Skeletal muscle satellite cell (primary cell): ENCODE data around the gene ZBTB20.
"Not testable (repeated sequence)": the region's sequence is repeated elsewhere in the genome, so short reads cannot be mapped to it uniquely, and the experiment has no call there.

Experiments
- H3K27me3 ChIP-seq: 2 replicates; pipeline ENCODE4 v1.7.0; 2013; ENCODE audit warnings: low read length; ENCODE audit not compliant: control insufficient read depth, insufficient read depth
- H3K36me3 ChIP-seq: 2 replicates; pipeline ENCODE4 v1.7.0; 2013; ENCODE audit warnings: mild to moderate bottlenecking, control low read depth, low read length; ENCODE audit not compliant: insufficient read depth
- H3K4me1 ChIP-seq: 2 replicates; pipeline ENCODE4 v1.7.0; 2013; ENCODE audit warnings: low read length; ENCODE audit not compliant: control insufficient read depth, insufficient read depth
- H3K4me2 ChIP-seq: 2 replicates; pipeline ENCODE4 v1.7.0; 2013; ENCODE audit warnings: mild to moderate bottlenecking, low read length
- H3K4me3 ChIP-seq: 2 replicates; pipeline ENCODE4 v1.7.0; 2013; ENCODE audit warnings: low read length
- H3K9ac ChIP-seq: 2 replicates; pipeline ENCODE4 v1.7.0; 2013; ENCODE audit warnings: mild to moderate bottlenecking, low read depth, low read length, moderate library complexity
- H3K9me3 ChIP-seq: replicated peaks from 2 replicates; pipeline ENCODE4 v1.7.0; 2013; ENCODE audit warnings: mild to moderate bottlenecking, control low read depth, low read length

ZBTB20 gene

DNA sequence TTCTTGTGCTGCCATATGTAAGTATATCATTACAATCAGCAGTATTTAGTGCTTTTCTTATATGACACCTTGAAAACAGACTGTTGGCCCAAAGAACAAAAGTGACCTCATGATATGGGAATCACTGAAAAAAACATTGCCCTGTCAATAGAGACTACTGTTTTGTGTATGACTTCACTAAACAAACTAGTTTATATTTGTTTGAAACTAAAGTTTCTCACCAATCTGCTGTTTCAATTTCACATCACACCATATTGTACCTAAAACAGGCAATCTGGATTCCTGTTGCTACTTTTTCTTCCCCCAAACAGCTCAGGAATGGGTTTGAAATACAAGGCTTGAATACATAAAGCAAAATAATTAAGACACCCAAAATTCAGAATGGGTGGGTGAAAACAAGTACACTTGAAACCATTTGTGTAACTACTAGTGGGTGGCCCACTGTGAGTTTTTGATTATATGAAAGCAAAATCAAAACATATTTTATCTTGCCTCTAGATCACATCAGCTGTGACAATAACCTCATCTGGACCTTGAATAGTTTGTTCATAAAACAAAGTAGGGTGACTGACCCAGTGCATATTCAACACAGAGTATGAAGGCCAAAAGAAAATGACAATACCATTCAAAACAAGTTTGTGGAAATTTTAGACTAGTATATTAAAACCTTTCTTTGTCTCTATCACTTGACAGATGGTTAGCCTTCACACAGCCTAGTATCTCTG lies 5.9 kb downstream of the ZBTB20 start:
- H3K9me3 ChIP-seq = no peaks in the 10 kb centered on the region
- H3K9ac ChIP-seq = no peak overlapping the region
- H3K4me2 ChIP-seq = no peak overlapping the region
- H3K27me3 ChIP-seq = no peaks in the 10 kb centered on the region
- H3K4me1 ChIP-seq = peaks cover 5% of the 10 kb centered on the region
- H3K36me3 ChIP-seq = no peaks in the 10 kb centered on the region
- no peak overlapping the region for H3K4me3 ChIP-seq

DNA sequence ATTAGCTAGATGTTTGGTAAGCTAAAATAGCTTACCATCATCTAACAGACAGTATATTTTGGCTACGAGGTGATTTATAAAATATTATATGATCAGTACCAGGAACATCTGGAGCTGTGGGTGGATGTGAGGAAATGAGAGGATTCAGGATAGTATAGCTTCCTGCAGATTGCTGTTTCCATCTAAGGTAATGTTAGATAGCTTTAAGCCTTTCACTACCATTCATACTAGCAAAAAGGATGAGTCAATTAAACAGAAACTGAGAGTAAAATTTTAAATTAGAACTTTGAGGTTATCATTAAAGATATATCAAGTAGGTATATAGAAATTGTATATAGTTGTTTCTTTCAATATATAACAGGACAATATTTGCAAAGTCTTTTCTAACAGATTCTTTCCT lies 8.0 kb downstream of the ZBTB20 start:
- no peaks in the 10 kb centered on the region for H3K9me3 ChIP-seq
- no peak overlapping the region for H3K9ac ChIP-seq
- no peak overlapping the region for H3K4me3 ChIP-seq
- no peaks in the 10 kb centered on the region for H3K4me1 ChIP-seq
- no peaks in the 10 kb centered on the region for H3K36me3 ChIP-seq
- no peak overlapping the region for H3K4me2 ChIP-seq
- no peaks in the 10 kb centered on the region for H3K27me3 ChIP-seq

DNA sequence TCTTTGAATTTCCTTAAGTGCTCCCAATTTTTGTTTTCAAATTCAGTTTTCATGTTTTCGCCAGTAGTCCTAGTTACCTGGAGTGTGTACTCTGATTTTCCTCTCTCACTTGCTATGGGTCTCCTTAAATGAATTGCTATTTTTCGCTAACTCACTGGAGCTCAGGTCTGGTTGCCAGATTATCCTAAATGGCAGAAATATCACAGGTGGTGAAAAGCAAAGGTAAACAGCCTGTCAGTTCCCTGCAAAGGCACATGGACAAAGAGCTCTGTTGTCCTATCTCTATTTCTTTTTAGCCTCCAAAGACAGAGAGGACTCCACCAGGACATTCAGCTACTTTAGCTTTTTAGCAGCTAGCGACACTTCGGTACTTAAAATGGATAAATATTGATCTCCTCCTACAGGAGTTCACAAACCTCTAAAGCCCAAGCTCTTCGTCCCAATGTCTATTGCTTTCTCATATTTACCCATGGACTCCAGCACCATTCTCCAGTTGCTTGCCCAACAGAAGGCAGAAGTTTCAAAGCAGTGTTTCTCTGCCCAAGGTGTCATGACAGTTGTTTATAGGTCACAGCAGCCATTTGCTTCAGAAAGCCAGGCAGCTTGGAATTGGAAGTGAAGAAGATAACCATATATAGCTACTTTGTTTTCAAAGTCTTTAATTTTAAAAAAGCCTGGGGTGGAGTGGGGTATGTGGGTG lies 12.3 kb downstream of the ZBTB20 start:
- H3K4me3 ChIP-seq = no peak overlapping the region

DNA sequence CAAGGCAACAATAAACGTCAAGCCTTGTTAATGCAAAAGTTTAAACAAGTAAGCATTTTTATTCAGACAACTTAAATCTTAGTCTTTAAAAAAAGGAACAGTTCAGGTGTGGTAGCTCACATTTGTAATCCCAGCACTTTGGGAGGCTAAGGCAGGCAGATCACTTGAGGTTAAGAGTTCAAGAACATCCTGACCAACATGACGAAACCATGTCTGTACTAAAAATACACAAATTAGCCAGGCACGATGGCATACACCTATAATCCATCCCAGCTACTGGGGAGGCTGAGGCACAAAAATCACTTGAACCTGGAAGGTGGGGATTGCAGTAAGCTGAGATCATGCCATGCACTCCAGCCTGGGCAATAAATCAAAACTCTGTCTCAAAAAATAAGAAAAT lies 19.9 kb downstream of the ZBTB20 start:
- Histone ChIP-seq H3K36me3 (no peaks in the 10 kb centered on the region), H3K27me3 (no peaks in the 10 kb centered on the region), H3K4me3 (no peak overlapping the region), H3K9ac (no peak overlapping the region), H3K9me3 (no peaks in the 10 kb centered on the region), H3K4me2 (no peak overlapping the region), H3K4me1 (no peaks in the 10 kb centered on the region)

More for the DNA sequence above, 12.3 kb downstream of the ZBTB20 start:
- no peak overlapping the region for H3K4me2 ChIP-seq
- H3K9me3 ChIP-seq = no peaks in the 10 kb centered on the region
- H3K27me3 ChIP-seq = no peaks in the 10 kb centered on the region
- no peak overlapping the region for H3K9ac ChIP-seq
- no peaks in the 10 kb centered on the region for H3K4me1 ChIP-seq
- H3K36me3 ChIP-seq = no peaks in the 10 kb centered on the region

DNA sequence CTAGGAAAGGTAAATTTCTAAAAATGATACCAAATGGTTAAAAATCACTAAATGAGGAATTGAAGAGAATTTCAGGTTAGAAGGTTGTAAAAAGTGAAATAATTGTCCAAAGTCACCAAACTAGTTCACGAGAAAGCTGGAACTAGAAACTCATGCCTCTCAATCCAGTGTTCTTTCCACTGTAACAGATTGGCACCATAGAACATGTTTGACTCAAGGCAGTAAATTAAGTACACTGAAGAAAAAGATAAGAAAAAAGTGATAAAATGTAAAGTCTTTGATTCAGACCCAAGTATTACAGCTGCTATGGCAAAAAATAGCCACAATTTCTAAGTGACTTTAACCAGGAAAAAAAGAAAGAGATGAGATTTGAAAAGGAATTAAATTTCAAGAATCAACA lies 26.5 kb downstream of the ZBTB20 start:
- Histone ChIP-seq H3K36me3 (no peaks in the 10 kb centered on the region), H3K4me2 (no peak overlapping the region), H3K4me1 (no peaks in the 10 kb centered on the region), H3K27me3 (no peaks in the 10 kb centered on the region), H3K9ac (no peak overlapping the region), H3K4me3 (no peak overlapping the region), H3K9me3 (no peaks in the 10 kb centered on the region)

DNA sequence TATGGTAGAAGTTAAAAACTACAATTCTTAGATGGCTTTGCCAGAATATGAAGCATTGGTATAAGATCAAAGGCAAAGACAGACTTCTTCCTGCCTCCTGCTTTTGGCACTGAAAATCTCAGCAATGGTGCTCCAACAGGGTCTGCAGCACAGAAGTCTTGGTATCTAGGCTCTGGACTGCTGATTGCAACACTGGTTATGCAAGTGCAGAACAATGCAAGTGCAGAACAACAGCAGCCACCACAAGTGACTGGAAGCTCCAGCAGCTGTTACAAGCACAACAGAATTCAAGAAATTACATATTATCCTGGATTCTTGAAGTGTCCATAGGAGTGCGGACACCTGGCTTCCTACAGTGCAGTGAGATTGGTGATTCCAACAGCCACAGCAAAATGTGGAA lies 33.7 kb downstream of the ZBTB20 start:
- Histone ChIP-seq H3K4me2 (no peak overlapping the region), H3K27me3 (no peaks in the 10 kb centered on the region), H3K36me3 (no peaks in the 10 kb centered on the region)

DNA sequence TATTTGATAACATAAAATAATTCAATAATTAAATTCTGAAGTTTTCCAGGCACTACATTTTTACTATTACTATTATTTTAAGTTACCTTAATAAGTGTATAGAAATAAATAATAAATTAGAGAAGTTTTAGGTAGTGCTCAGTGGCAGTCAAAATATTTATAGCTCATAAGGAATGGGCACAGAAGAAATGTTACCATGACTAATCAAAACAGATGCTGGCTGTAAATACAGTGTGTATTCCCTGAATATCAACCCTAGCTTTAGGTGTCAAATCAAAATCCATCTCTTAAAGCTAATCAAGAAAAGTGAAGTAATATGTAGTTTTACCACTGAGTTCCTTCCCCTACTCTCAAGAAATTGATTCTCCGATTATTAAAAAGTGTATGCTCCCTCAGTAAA lies 35.5 kb downstream of the ZBTB20 start:
- Histone ChIP-seq H3K27me3 (no peaks in the 10 kb centered on the region), H3K4me2 (no peak overlapping the region), H3K9me3 (no peaks in the 10 kb centered on the region), H3K4me3 (no peak overlapping the region), H3K4me1 (no peaks in the 10 kb centered on the region), H3K9ac (no peak overlapping the region), H3K36me3 (no peaks in the 10 kb centered on the region)

More for the DNA sequence above, 33.7 kb downstream of the ZBTB20 start:
- no peak overlapping the region for H3K9ac ChIP-seq
- no peaks in the 10 kb centered on the region for H3K9me3 ChIP-seq
- H3K4me1 ChIP-seq = no peaks in the 10 kb centered on the region
- no peak overlapping the region for H3K4me3 ChIP-seq

DNA sequence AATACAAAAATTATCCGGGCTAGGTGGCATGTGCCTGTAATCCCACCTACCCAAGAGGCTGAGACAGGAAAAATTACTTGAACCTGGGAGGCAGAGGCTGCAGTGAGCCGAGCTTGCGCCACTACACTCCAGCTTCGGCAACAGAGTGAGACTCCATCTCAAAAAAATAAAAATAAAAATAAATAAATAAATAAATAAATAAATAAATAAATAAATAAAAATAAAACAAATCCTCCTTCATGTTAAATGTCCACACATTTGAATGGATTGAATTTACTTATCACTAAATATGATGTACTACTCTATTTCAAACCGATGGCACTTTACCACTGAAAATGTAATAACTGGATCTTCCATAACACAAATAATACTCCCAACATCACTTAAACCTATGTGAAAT lies 36.3 kb downstream of the ZBTB20 start:
- Histone ChIP-seq H3K4me2 (no peak overlapping the region), H3K4me1 (no peaks in the 10 kb centered on the region), H3K27me3 (no peaks in the 10 kb centered on the region), H3K9me3 (no peaks in the 10 kb centered on the region), H3K36me3 (no peaks in the 10 kb centered on the region), H3K9ac (no peak overlapping the region), H3K4me3 (no peak overlapping the region)

DNA sequence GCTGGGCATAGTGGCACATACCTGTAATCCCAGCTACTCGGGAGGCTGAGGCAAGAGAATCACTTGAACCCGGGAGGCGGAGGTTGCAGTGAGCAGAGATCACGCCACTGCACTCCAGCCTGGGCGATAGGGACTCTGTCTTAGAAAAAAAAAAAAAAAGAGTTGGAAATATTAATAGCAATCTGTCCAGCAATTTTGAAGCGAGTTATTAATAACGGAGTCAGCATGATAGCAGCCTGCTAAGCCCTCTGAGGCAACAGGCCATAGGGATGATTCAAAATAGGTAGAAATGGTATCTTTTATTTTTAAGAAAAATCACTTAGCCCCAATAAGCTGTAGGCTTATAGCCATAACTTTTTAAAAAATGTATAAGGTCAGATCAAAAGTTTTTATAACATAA lies 37.0 kb downstream of the ZBTB20 start:
- H3K4me2 ChIP-seq = not testable (repeated sequence)

DNA sequence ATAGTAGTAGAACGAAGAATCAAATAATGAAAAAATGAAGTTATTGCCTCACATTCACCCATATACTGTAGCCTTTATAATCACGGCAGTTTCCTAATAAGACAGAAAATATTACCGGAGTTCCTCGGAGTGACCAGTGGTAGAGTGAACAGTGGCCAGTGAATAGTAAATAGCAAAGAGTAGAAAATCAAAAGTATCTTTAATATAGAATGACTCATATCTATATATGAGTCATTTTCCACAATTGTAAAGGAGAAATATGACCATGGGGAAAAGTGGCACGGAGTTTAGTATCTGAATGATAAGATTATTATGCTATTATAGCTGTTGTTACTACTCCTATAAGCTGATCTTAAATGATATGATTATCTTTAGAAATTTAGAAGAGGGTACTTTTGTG lies 38.5 kb downstream of the ZBTB20 start:
- H3K9me3 ChIP-seq = no peaks in the 10 kb centered on the region

More for the DNA sequence above, 37.0 kb downstream of the ZBTB20 start:
- not testable (repeated sequence) for H3K9ac ChIP-seq, H3K4me3 ChIP-seq, H3K36me3 ChIP-seq, H3K9me3 ChIP-seq, H3K27me3 ChIP-seq, H3K4me1 ChIP-seq

DNA sequence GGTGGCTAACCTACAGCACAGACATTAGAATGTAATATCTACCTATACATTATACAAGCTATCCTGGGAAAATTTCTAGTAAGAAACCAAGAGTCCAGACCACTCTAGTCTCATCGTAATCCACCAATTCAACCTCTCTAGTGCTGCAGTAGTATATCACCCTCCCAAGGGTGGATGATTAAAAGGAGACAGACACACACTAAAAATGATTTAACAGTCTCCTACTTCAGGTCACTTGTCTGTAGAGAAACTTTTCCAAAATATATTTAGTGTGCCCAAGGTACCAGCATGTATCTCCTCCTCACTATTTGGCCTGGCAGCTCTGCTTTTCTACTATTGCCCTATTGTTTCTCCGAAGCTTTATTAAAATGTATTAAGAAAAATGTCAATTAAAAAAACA lies 45.0 kb downstream of the ZBTB20 start:
- H3K4me3 ChIP-seq = no peak overlapping the region
- no peaks in the 10 kb centered on the region for H3K27me3 ChIP-seq
- no peaks in the 10 kb centered on the region for H3K36me3 ChIP-seq
- peaks cover 15% of the 10 kb centered on the region for H3K4me1 ChIP-seq
- no peak overlapping the region for H3K4me2 ChIP-seq
- no peaks in the 10 kb centered on the region for H3K9me3 ChIP-seq
- no peak overlapping the region for H3K9ac ChIP-seq

More for the DNA sequence above, 38.5 kb downstream of the ZBTB20 start:
- Histone ChIP-seq H3K4me1 (no peaks in the 10 kb centered on the region), H3K27me3 (no peaks in the 10 kb centered on the region), H3K36me3 (no peaks in the 10 kb centered on the region), H3K9ac (no peak overlapping the region), H3K4me2 (no peak overlapping the region), H3K4me3 (no peak overlapping the region)

DNA sequence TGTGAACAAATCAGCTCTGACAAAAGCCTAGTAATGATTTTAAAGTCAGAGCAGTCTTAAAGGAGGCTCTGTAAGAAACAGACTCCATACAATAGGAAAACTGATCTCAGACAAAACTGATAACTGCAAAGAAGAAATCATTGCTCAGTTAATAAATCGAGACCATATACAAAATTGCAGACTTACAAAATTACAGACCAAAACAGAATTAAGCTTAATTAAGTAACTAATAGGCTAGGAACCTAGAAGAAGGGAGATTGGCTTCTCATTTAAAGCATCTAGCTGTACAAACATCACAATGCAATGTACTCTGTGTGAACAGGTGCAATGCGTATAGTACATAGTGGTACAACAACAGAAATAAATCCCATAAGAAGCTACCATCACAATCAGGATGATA lies 46.3 kb downstream of the ZBTB20 start:
- Histone ChIP-seq H3K4me2 (peak overlapping the region; percentile 75), H3K27me3 (no peaks in the 10 kb centered on the region), H3K9ac (no peak overlapping the region), H3K4me1 (peaks cover 15% of the 10 kb centered on the region), H3K4me3 (no peak overlapping the region), H3K36me3 (no peaks in the 10 kb centered on the region), H3K9me3 (no peaks in the 10 kb centered on the region)
